Esophagus muscularis mucosa (tissue), 4 donors: ENCODE results near the gene LARP4B. TPM values are rescaled to one million over a fixed set of nuclear protein-coding genes. Genes with fewer than 3 reads are reported as not detected.
A peak's percentile ranks its signal among the peaks of the same experiment; 100 is the strongest.

ENCODE experiments used
- DNase-seq: peaks from one replicate; pipeline ENCODE4 v3.0.0-alpha.2; 2017; ENCODE audit errors: extremely low spot score
- H3K27ac ChIP-seq, 4 donors: fragments of 200-600 bp; sonication (generic); replicated peaks in 1 of 4; 1 replicate in 3 of 4; 2 replicates in 1 of 4; pipeline ENCODE4 v1.5.1; 2016 to 2019; ENCODE audit warnings: mild to moderate bottlenecking in 1 of 4
- H3K27me3 ChIP-seq, 4 donors: fragments of 200-600 bp; sonication (generic); one replicate each; pipeline versions ENCODE4 v1.5.1 to v1.6.0; 2016 to 2019
- H3K36me3 ChIP-seq, 4 donors: fragments of 200-600 bp; sonication (generic); one replicate each; pipeline ENCODE4 v1.5.1; 2016 to 2019
- H3K4me1 ChIP-seq, 4 donors: fragments of 200-600 bp; sonication (generic); one replicate each; pipeline ENCODE4 v1.5.1; 2016 to 2019
- H3K4me3 ChIP-seq, 4 donors: fragments of 200-600 bp; sonication (generic); 1 replicate in 2 of 4; 2 replicates in 2 of 4; pipeline ENCODE4 v1.5.1; 2016 to 2019; ENCODE audit warnings: mild to moderate bottlenecking in 4 of 4, moderate library complexity in 1 of 4
- H3K9me3 ChIP-seq, 4 donors: fragments of 200-600 bp; sonication (generic); 1 replicate in 3 of 4; 2 replicates in 1 of 4; pipeline ENCODE4 v1.5.1; 2016 to 2019
- CTCF ChIP-seq, 3 experiments: fragments of 200-600 bp in 2 of 3; fragments of 450-650 bp in 1 of 3; sonication (generic) in 2 of 3; IDR thresholded peaks; one replicate each; pipeline ENCODE4 v1.5.1; 2017 to 2019; ENCODE audit warnings: antibody characterized with exemption in 3 of 3, mild to moderate bottlenecking in 2 of 3, moderate library complexity in 1 of 3
- EP300 ChIP-seq: sonication (generic); formaldehyde crosslinking; IDR thresholded peaks from one replicate; pipeline ENCODE4 v1.6.1; 2017; ENCODE audit warnings: antibody characterized with exemption
- POLR2A ChIP-seq: fragments of 450-650 bp; IDR thresholded peaks from one replicate; pipeline ENCODE4 v1.6.1; 2017; ENCODE audit warnings: antibody characterized with exemption, moderate library complexity, mild to moderate bottlenecking, low read depth
- POLR2AphosphoS5 ChIP-seq, 2 donors: sonication (generic); formaldehyde crosslinking; IDR thresholded peaks; one replicate each; pipeline ENCODE4 v1.6.1; 2017; ENCODE audit warnings: antibody characterized with exemption in 2 of 2
- WGBS: methylation state at CpG from one replicate; pipeline ENCODE4 v1.1.5; 2018; 5-methylcytosine and 5-hydroxymethylcytosine counted together
- intact Hi-C: fragments of 100-400 bp; cut with DNase I; formaldehyde crosslinking; loops from one replicate; pipeline ENCODE4 v1.15.1; 2023
- total RNA-seq, 4 donors: library from RNA; depleted of rRNA; stranded (reverse); fragments of >200 nt; gene quantifications; one replicate each; pipeline versions ENCODE4 v1.1.0 to v1.2.1, GENCODE V29; 2016

Gene LARP4B
- 10 to 100 TPM; 35.6 to 43.1 (median 38.2) TPM for total RNA-seq

GRCh38 chr10:931326-932318 is at the start of gene LARP4B:
Gene LARP4B, minus strand, starts transcription at chr10:931705. Its CDS starts 45,984 bp downstream, at chr10:885721.
- intact Hi-C loops, result loop anchor here (5.0 to 10.0 kb wide), 2 partner anchors 56 to 123 kb away; partner anchors contain the start of genes GTPBP4 and WDR37
- DNase-seq, result peak; percentile 97
- Histone ChIP-seq H3K4me3 (peak within 1 kb of the TSS; percentile 85 to 93 (median 88)), H3K27ac (peak within 1 kb of the TSS; percentile 95 to 98 (median 97)), H3K4me1 (peaks cover 42 to 52% (median 49%) of the 10 kb centered on the region in 4 donors), H3K36me3 (peaks cover 0 to 1% (median 0%) of the 10 kb centered on the region in 4 donors), H3K9me3 (no peaks in the 10 kb centered on the region), H3K27me3 (no peaks in the 10 kb centered on the region)
- TF ChIP-seq EP300, result no peak
- TF ChIP-seq POLR2AphosphoS5 (IDR thresholded peaks at IDR 0.05), result peak; percentile 89 to 91
- peak; percentile 60 for TF ChIP-seq POLR2A
- TF ChIP-seq CTCF (IDR thresholded peaks at IDR 0.05), result no peak
- 1% methylated on average over 26 of the region's 137 CpGs for WGBS

- H3K4me1 ChIP-seq, result no peaks in the 10 kb centered on the region
- DNase-seq, result no peak
- TF ChIP-seq POLR2A (no peak), CTCF (IDR thresholded peaks at IDR 0.05) (no peak), EP300 (no peak), POLR2AphosphoS5 (IDR thresholded peaks at IDR 0.05) (no peak)
- H3K4me3 ChIP-seq, result no peak overlapping the region
- no peak overlapping the region for H3K27ac ChIP-seq
- peaks cover 0 to 10% (median 0%) of the 10 kb centered on the region in 4 donors for H3K36me3 ChIP-seq
- no peaks in the 10 kb centered on the region for H3K27me3 ChIP-seq
- H3K9me3 ChIP-seq, result peaks cover 0 to 23% (median 14%) of the 10 kb centered on the region in 4 donors
- intact Hi-C loops, result no loop called here
- WGBS, result 96% methylated on average over 5 of the region's 5 CpGs
These were observed 49.1 kb upstream of the LARP4B start for GRCh38 chr10:980468-981093.

DNA sequence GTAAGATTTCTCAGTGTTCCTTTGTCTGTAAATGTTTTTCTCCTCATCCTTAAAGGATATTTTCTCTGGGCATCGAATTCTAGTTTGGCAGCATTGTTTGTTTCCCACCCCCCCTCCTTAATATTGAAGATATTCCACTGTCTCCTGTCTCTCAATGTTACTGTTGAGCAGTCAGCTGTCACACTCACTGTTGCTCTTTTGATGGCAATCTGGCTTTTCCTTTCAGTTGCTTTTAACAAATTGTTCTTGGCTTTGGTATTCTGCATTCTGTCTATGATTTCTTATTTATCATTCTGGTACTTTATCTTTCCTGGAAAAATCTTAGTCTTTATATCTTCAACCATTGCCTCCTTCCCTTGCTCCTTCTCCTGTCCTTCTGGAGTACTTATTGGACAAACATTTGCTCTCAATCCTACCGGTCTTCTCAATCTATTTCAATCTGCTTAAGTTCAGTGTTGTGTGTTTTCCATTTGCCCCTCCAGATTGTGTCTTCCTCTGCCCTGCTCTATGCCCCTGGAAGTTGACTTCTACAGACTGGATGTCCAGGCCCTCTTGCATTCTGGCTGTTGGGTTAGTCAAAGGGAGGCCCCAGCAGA is 47.4 kb upstream of the LARP4B start:
- no peaks in the 10 kb centered on the region for H3K4me1 ChIP-seq
- H3K4me3 ChIP-seq, result no peak overlapping the region
- no peaks in the 10 kb centered on the region for H3K27me3 ChIP-seq
- WGBS, result 85% methylated on average over 2 of the region's 2 CpGs
- H3K27ac ChIP-seq, result no peak overlapping the region
- DNase-seq, result no peak
- intact Hi-C loops, result no loop called here
- H3K36me3 ChIP-seq, result peaks cover 0 to 7% (median 0%) of the 10 kb centered on the region in 4 donors
- peaks cover 0 to 23% (median 14%) of the 10 kb centered on the region in 4 donors for H3K9me3 ChIP-seq
- no peak for TF ChIP-seq POLR2A
- TF ChIP-seq CTCF (IDR thresholded peaks at IDR 0.05), result no peak
- no peak for TF ChIP-seq POLR2AphosphoS5 (IDR thresholded peaks at IDR 0.05)
- TF ChIP-seq EP300, result no peak

DNA sequence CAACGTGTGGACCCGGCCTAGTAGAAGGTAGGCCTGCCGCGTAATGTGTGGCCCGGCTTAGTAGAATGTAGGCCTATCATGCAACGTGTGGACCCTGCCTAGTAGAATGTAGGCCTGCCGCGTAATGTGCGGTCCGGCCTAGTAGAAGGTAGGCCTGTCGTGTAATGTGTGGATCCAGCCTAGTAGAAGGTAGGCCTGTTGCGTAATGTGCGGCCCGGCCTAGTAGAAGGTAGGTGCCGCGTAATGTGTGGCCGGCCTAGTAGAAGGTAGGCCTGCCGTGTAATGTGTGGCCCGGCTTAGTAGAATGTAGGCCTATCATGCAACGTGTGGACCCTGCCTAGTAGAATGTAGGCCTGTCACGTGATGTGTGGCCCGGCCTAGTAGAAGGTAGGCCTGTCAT is 44.8 kb upstream of the LARP4B start:
- intact Hi-C loops, result no loop called here
- Histone ChIP-seq H3K9me3 (peaks cover 0 to 23% (median 14%) of the 10 kb centered on the region in 4 donors), H3K27ac (no peak overlapping the region), H3K36me3 (peaks cover 0 to 7% (median 0%) of the 10 kb centered on the region in 4 donors), H3K4me3 (no peak overlapping the region), H3K4me1 (peaks cover 0 to 4% (median 2%) of the 10 kb centered on the region in 4 donors), H3K27me3 (no peaks in the 10 kb centered on the region)
- WGBS, result 87% methylated on average over 22 of the region's 22 CpGs
- TF ChIP-seq EP300, result no peak
- no peak for TF ChIP-seq POLR2A
- TF ChIP-seq CTCF (IDR thresholded peaks at IDR 0.05), result no peak
- TF ChIP-seq POLR2AphosphoS5 (IDR thresholded peaks at IDR 0.05), result no peak
- no peak for DNase-seq
